Upper lobe of right lung (tissue), 1 donor: ENCODE data around the gene CCR6. TPM values are rescaled to one million over a fixed set of nuclear protein-coding genes. Genes with fewer than 3 reads are reported as not detected.

Experiments
- ATAC-seq: fragments of 200-7000 bp; cut with Tn5 transposase; one replicate; pipeline ENCODE4 v1.9.1; 2020; ENCODE audit warnings: mild to moderate bottlenecking, moderate library complexity
- DNase-seq: peaks from one replicate; pipeline ENCODE4 v3.0.0-alpha.2; 2020
- H3K27ac ChIP-seq: fragments of 200-600 bp; one replicate; pipeline ENCODE4 v1.8.0; 2022
- H3K27me3 ChIP-seq: fragments of 200-600 bp; one replicate; pipeline ENCODE4 v1.8.0; 2022; ENCODE audit warnings: mild to moderate bottlenecking
- H3K36me3 ChIP-seq: fragments of 200-600 bp; one replicate; pipeline ENCODE4 v1.8.0; 2022
- H3K4me1 ChIP-seq: fragments of 200-600 bp; one replicate; pipeline ENCODE4 v1.8.0; 2022
- H3K4me3 ChIP-seq: fragments of 200-600 bp; one replicate; pipeline ENCODE4 v1.8.0; 2022; ENCODE audit warnings: mild to moderate bottlenecking
- H3K9me3 ChIP-seq: fragments of 200-600 bp; one replicate; pipeline ENCODE4 v1.8.0; 2022
- intact Hi-C: fragments of 100-400 bp; cut with DNase I; formaldehyde crosslinking; loops from one replicate; pipeline ENCODE4 v1.11.0; 2022
- total RNA-seq: library from RNA; stranded (reverse); fragmentation: NEBNext Ultra II Directional; extraction: Animal tissue kit (Norgen Biotek cat#: 25700); gene quantifications from one replicate; pipeline ENCODE4 v1.2.1, GENCODE V29; 2021
- TF ChIP-seq, protein P1 (sequence below): fragments of 200-600 bp; IDR thresholded peaks from one replicate; pipeline ENCODE4 v1.8.0; 2022; ENCODE audit warnings: antibody characterized with exemption
- donor health status: DM: no; HTN: yes; CAD: no; lungs with severe emphysema.

Gene CCR6
- total RNA-seq, 1 donor from 2014 or later: 1.4 TPM

DNA sequence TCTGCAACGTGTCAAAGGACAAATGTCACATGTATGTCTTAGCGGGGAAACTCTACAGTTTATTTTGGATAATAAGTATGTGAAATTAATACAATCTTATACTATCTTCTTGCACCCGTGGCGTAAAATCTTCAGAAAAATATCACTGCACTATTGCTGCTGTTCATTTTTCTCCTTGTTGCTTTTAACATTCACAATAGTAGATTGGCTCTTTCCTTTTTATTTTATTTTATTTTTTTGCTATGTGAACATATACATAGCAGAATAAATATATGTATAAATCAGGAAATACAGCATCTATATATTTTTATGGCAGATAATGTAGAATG lies 19.5 kb downstream of the CCR6 start:
- no peaks in the 10 kb centered on the region for H3K36me3 ChIP-seq
- TF ChIP-seq, protein P1, sequence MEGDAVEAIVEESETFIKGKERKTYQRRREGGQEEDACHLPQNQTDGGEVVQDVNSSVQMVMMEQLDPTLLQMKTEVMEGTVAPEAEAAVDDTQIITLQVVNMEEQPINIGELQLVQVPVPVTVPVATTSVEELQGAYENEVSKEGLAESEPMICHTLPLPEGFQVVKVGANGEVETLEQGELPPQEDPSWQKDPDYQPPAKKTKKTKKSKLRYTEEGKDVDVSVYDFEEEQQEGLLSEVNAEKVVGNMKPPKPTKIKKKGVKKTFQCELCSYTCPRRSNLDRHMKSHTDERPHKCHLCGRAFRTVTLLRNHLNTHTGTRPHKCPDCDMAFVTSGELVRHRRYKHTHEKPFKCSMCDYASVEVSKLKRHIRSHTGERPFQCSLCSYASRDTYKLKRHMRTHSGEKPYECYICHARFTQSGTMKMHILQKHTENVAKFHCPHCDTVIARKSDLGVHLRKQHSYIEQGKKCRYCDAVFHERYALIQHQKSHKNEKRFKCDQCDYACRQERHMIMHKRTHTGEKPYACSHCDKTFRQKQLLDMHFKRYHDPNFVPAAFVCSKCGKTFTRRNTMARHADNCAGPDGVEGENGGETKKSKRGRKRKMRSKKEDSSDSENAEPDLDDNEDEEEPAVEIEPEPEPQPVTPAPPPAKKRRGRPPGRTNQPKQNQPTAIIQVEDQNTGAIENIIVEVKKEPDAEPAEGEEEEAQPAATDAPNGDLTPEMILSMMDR: no peak
- no peak overlapping the region for H3K27ac ChIP-seq
- no peak for DNase-seq
- intact Hi-C loops: no loop called here
- no peaks in the 10 kb centered on the region for H3K9me3 ChIP-seq
- H3K27me3 ChIP-seq: peaks cover 47% of the 10 kb centered on the region
- no peak for ATAC-seq
- H3K4me3 ChIP-seq: no peak overlapping the region
- H3K4me1 ChIP-seq: peaks cover 4% of the 10 kb centered on the region

DNA sequence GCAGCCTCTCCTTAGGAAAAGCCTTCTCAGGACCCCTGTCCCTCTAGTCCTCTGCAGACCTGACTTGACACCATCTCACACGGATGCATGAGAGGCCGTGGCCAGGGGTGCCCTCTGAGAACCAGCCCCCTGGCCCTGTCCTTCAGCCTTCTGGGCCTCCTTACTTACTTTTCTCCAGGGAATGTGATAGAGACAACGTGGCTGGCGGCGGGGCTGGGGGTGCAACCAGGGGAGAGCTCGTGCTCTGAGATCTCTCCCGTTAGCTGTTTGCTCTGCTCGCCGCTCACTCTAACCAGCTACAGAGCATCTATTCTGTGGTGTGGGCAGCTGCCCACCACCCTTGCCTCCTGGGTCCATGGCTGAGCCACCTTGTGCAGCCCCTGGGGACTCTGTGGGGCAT lies 20.1 kb downstream of the CCR6 start:
- Histone ChIP-seq H3K4me1 (peaks cover 4% of the 10 kb centered on the region), H3K36me3 (no peaks in the 10 kb centered on the region), H3K27me3 (peaks cover 47% of the 10 kb centered on the region), H3K27ac (no peak overlapping the region), H3K4me3 (no peak overlapping the region), H3K9me3 (no peaks in the 10 kb centered on the region)
- TF ChIP-seq, protein P1: no peak
- no peak for DNase-seq
- intact Hi-C loops: no loop called here
- ATAC-seq: no peak

DNA sequence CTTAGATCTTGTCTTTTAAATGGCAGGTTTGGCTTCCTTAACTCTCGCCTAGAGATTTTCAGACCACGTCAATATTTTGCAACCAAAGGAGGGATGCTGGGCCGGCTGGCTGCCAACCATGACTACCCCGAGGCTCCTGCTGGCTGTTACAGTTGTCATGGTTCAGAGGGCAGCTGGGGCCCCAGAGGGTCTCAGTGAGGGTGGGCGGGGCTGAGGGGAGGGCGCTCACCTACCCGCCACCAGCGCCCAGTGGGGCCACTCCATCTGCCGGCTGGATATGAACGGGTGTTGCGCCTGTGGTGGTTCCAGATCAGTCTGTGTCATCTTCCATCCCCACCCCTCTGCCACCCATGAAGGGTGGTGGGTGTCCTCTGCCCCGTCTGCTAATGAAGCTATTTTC lies 22.6 kb downstream of the CCR6 start:
- ATAC-seq (no peak), DNase-seq (no peak)
- peaks cover 4% of the 10 kb centered on the region for H3K4me1 ChIP-seq
- no peak overlapping the region for H3K4me3 ChIP-seq
- TF ChIP-seq, protein P1: no peak
- H3K27ac ChIP-seq: no peak overlapping the region
- H3K36me3 ChIP-seq: no peaks in the 10 kb centered on the region
- intact Hi-C loops: no loop called here
- no peaks in the 10 kb centered on the region for H3K9me3 ChIP-seq
- peaks cover 42% of the 10 kb centered on the region for H3K27me3 ChIP-seq

DNA sequence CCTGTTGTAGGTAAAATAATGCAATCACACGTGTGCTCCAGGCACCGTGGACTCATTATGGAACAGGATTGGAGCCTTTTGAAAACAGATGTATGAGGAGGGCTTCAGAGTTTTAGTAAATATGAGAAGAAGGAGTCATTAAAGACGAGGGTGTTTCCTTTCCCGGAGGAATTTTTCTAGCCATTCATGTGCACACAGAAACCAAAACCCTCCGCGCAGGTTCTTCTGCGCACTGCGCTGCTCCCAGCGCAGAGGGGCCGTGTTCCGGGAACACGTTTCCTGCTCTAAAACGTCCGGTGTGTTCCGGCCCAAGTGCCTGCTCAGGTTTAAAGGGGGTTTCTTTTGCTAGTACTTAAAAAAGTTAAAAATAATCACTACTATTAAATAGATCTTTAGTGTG lies 23.2 kb downstream of the CCR6 start:
- Histone ChIP-seq H3K9me3 (no peaks in the 10 kb centered on the region), H3K27me3 (peaks cover 38% of the 10 kb centered on the region), H3K4me3 (no peak overlapping the region), H3K4me1 (peaks cover 4% of the 10 kb centered on the region), H3K27ac (no peak overlapping the region), H3K36me3 (no peaks in the 10 kb centered on the region)
- DNase-seq: no peak
- no peak for ATAC-seq
- TF ChIP-seq, protein P1: no peak
- intact Hi-C loops: no loop called here

DNA sequence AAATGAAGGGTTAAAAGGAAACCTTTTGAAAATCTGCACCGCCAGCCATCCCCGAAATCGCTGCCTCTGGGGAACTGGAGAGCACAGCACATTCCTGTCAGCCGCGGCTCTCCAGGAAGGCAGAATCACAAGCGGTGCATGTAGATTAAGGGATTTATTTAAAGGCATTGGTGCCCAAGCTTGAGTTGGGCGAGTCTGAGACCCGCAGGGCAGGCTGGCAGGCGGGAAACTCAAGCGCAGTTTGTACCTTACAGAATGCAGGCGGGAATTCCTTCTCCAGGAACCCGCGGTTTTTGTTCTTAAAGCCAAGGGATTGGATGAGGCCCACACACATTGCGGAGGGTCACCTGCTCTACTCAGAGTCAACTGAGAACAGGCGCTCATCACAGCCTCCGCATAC lies 24.1 kb downstream of the CCR6 start:
- H3K36me3 ChIP-seq: no peaks in the 10 kb centered on the region
- DNase-seq: no peak
- peaks cover 3% of the 10 kb centered on the region for H3K4me1 ChIP-seq
- no peak for ATAC-seq
- intact Hi-C loops: no loop called here
- H3K9me3 ChIP-seq: no peaks in the 10 kb centered on the region
- TF ChIP-seq, protein P1: no peak
- no peak overlapping the region for H3K27ac ChIP-seq
- no peak overlapping the region for H3K4me3 ChIP-seq
- peaks cover 29% of the 10 kb centered on the region for H3K27me3 ChIP-seq

DNA sequence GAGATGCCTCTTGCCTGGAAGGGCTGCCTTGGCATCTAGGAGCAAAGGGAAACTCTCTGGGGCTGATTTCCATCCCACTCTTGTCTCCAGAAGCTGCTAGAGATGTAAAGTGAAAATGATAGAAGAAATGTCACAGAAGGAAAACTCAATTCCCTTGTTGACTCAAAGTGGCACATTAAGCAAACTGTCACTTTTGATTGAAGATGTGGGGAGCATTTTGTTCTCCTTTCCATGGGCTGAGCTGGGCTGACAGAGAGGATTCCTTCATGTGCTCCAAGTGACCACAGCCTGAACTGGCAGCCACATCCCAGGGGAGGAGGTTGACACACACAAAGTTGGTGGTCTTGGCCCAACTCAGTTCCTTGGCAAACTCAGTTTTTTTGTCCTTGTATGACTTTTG lies 25.1 kb downstream of the CCR6 start:
- TF ChIP-seq, protein P1: no peak
- intact Hi-C loops: no loop called here
- Histone ChIP-seq H3K27ac (no peak overlapping the region), H3K4me3 (no peak overlapping the region), H3K27me3 (peaks cover 22% of the 10 kb centered on the region), H3K9me3 (no peaks in the 10 kb centered on the region), H3K36me3 (no peaks in the 10 kb centered on the region), H3K4me1 (no peaks in the 10 kb centered on the region)
- ATAC-seq (no peak), DNase-seq (no peak)
